GM18951 (cell line): ENCODE results near the gene UNC13D.

Experiments used
- POLR2A ChIP-seq: IDR thresholded peaks from 4 replicates; pipeline ENCODE4 v1.6.1; 2011; ENCODE audit warnings: mild to moderate bottlenecking; ENCODE audit not compliant: insufficient read length, insufficient read depth; ENCODE audit errors: extremely low read depth
- in situ Hi-C: fragments of 300-500 bp; cut with MboI; formaldehyde crosslinking; loops from one replicate; pipeline ENCODE4 v1.12.0; 2022; ENCODE audit warnings: low sequenced_read_pairs, mixed read lengths, inconsistent platforms; ENCODE audit not compliant: unreplicated experiment

The UNC13D gene

DNA sequence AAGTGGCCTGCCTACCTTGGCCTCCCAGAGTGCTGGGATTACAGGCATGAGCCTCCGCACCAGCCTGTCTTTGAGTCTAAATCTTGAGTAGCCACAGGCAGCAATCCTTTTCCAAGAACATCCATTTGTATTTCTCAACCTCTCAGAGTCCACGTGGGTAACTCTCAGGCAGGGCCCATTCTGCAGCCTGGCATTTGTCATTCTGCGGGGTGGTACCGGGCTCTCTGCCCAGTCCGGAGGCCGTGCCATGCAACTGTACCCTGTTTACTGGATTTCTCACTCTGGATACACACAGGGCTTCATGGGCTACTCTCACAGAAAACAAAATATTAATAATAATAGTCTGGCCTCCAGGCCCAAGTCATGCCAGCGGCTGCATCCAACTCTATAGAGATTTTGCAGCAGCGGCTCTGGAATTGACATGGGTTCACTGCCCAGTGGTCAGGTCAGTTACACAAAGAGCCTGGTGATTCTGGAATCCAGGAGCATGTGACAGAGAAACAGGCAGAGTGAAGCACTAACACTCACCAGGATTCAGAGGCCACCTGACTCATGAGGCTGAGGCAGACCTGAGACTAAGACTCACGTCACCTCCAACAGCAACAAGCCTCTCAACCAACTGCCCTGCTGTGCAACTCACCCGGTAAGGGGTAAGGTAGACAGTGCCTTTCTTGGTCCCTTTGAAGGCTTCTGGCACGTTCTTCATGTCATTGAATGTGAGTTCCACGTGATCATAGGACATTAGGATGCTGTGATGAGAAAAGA lies 6.9 kb upstream of the UNC13D start:
- in situ Hi-C loops = no loop called here
- no peak for TF ChIP-seq POLR2A

DNA sequence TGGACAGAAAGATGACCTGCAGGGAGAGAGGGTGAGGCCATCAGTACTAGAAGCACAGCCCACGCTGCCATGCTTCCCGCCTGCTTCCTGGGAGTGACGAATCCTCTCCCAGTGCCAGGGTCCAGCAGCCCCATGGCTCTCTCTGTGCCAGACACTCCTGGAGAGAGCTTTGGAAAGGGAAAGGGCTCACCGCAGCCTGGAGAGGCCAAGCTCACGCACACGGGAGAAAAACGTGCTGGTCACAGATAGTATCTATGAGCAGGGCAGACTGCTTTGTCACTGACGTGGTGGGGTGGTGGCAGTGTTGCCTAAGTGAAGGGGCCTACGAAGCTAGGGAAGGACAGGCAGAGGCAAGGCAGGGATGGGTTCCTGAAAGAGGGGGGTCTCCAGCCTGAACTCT lies 5.5 kb upstream of the UNC13D start:
- in situ Hi-C loops = no loop called here
- TF ChIP-seq POLR2A = no peak

DNA sequence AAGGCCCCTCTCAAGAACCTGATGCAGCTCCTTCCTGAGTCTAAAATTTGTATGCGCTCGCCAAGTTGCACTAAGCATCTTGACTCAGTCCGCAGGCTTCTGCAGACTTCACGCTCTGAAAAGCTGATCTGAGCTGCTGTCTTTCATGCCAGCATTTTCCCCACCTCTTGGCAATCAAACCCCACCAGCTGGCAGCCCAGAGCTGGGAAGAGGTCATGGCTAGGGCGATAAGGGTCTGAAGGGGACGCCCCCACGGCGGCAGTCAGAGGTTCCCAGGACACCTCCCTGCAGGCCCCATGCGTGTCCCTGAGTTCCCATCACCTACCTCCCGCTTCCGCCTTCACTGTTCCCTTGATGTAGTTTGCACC lies 5.1 kb upstream of the UNC13D start:
- in situ Hi-C loops = no loop called here
- TF ChIP-seq POLR2A = no peak

DNA sequence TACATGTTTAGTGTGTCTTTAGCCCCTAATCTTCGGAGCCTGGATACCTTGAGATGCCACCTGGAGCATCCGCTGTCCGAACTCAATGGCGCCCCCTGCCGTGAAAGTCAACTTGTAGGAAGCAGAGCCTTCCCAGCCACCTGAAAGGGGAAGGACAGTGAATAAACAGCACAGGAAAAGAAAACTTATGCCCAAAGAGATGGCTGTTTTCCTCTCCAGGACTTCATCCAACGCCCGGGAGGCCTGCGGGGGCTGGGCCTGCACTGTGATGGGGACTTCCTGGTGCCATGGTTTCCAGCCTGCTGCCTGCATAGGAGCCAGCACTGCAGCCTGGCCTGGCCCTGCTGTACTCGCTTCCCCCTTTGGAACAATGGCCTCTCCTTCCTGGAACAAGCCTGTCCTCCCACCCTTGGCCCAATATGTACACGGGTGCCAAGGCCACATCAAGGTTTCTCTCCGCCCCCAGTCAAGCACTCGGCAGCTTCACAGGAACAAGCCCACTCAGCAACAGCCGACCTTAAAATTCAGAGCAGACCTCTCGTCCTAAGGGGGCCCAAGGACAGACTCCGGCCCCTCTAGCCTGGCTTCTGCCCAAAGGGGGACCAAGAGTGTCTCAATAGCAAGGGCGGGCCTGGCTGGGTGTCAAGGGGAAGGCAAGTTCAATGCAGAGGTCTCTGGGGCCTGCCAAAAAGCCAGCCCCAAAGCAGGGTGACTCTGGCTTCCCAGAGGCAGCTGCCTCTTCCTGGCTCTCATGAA lies 4.5 kb upstream of the UNC13D start:
- TF ChIP-seq POLR2A = no peak
- in situ Hi-C loops = no loop called here

DNA sequence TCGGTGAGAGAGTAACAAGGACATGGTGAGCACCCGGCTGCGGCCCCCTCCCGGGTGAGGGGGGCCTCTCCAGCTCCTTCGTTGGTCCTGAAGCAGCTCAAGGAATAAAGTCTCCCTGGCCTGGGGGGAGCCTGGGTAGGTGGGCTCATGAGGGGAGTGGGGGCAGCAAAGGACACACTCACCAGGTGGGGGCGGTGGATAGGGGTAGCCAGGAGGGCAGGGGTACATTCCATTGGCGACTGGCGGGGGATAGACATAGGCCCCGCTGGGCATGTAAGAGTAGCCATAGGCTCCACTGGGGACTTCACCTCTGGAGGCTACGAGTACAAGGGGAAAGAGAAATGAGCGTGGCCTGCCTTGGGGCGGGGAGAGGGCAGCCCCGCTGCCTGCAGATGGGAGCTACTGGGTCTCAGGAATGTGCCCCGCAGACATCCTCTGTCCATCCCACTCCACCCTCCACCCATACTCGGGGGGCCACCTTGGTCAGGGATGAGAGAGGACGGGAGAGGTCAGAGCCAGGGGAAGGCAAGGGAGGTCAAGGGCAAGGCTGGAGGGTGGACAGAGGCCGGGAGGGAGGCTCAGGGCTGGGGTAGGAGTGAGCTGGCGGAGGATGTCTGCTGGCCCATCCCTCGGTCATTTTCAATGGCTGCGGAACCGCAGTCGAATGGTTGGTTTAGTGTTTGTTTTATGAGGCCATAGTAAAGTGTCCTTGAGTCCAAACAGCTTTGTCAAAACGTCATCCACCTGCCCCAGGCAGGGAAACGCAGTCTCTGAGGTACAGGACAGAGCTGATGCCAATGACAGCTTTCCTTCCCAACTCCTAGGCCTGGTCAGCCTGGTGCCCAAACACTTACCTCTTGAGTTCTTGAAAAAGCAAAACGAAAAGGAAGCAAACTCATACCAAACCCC lies 3.7 kb upstream of the UNC13D start:
- TF ChIP-seq POLR2A = no peak
- in situ Hi-C loops = no loop called here

DNA sequence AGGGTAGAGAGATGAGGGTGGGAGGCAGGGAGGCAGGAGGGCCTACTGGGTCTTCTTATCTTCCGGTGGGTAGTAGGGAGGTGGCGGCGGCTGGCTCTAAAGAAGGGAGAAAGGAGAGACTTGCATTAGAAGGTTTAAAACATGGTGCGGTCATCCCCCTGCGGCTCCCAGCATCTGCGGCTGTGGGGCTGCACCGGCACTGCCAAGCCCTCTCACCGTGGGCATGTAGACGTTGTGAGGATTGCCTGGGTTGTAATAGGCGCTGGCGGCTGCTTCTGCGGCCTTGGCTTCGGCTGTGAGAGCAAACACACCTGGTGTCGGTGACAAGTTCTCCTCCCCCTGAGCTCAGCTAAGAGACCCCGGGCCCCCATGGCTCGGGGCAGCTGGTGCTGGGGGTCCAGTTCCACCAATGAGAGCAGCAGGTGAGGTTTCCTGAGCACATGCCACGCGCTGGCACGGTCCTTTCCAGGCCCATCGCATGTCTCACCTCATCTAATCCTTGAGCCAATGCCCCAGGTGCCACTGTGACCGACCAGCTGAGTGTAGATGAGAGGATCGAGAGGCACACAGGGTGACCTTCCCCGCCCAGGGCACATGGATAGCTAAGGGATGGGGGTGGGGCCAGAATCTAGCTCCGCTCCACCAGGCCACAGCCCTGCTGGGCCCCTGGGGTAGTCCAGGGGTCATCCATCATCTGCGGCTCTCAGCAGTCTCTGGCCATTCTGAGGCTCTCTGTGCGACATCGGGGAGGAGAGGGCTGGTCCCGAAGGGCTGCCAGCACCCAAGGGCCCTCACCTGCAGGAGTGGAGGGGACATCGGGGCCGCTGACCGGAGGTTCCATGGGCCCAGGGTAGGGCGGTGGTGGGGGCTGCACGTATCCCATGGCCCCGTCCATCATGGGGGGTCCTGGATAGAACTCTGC lies 2.7 kb upstream of the UNC13D start:
- TF ChIP-seq POLR2A = no peak
- in situ Hi-C loops = no loop called here

DNA sequence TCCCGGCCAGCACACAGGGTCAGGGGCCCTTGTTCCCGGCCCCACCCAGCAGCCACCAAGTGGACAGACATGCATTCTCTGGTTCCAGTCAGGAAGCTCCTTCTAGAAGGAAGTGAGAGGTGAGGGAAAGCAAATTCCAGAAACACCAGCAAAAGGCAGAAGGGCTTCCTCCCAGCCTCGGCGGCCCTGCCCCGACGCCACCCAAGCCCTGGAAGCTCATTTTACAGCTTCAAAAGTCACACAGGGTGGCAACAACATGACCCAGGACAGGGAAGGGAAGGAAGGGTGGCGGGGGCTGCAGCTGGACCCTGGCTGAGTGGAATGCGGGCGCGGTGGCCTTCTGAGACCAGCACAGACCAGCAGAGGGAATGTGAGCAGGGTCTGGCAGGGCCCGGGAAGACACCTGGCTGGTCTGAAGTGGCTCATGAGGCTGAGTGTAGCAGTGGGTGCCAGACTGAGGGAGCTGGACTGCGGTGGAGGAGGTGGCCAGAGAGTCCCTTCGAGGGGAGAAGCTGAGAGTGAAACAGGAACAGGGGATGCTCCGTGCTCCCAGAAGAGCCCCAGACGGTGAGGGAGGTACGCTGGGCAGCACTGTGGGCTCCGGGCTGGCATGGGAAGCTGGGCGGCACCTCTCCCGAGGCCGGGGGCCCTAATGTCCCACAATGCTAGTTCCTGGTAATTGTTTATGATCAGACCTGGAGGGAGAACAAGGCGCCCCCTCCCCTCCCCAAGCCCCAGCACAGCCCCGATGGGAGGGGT lies 1.9 kb upstream of the UNC13D start:
- in situ Hi-C loops = no loop called here
- no peak for TF ChIP-seq POLR2A

DNA sequence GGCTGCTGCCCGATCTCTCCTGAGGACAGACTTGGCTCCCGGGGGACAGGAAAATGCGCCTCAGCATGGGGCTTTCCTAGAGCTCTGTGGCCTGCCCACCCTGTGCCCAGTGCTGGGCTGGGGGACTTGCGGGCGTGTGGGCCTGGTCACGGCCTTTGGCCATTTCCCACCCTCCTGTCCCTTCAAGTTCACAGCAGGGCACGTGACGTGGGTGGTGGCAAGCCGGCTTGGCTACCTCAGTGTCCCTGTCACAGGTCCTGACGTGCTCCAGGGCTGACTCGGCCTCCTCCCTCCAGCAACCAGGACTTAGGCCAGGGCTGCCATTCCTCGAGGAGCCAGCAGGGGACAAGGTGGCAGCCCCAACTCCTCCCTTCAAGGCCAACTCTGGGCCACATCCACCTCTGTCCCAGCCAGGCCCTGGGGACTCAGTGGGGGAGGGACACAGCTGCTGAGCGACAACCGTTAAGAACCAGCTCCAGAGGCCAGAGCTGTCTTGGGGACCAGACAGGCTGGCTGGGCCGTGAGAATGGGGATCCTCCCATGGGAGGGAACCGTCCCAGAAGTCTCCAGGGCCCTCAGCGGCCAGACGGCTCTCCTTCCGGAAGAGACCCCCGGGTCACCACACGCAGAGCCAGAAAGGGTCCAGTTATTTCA lies 981 bp upstream of the UNC13D start:
- in situ Hi-C loops = no loop called here
- peak; percentile 32 for TF ChIP-seq POLR2A

DNA sequence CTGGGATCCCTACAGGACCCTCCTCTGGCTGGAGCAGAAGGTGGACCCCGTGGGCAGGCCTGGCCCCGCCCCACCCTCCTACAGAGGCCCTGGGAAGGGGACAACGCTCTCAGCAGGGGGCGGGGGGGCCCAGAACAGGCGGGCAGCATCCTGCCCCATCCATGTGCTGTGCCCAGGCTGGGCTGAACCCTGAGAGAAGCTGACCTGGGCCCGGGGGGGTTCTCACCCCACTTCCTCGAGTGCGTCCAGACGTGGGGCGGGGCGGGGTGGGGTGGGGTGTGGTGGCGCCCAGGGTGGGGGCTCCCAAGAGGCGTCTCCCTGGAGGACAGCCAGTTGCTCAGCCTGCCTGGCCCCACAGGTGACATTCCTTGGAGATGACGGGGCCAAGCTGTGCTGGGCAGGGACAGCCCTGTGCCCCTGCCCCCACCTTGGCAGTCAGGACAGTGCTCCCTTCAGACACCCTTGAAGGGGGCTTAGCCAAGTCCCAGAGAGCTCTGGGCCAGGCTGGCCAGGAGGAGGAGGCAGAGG lies 390 bp upstream of the UNC13D start:
- TF ChIP-seq POLR2A = peak; percentile 6
- in situ Hi-C loops = no loop called here

DNA sequence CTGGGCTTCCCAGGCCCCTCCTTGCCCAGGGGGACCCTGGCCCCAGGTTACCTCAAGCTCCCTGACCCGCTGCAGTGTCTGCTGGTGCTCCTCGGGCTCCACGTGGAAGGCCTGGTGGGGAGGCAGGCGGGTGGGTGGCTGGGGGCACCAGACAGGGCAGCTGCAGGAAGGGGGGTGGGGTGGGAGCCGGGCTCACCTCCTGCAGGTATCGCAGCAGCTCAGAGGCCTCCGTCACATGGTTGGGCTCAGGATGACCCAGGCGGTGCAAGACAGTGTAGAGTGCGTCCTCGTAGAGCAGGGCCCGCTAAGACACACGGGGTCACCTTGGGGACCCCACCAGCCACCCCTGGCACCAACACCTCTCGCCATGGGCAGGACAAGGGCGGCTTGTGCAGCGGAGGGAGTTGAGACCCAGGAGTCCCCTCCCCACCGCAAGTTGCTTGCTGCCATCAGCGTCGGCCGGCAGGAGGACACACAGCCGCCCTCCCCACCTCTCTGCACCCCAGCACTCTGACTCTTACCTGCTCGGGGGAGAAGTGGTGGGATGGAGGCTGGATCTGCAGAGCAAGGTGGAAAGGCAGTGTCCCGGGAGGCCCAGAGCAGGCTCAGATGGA lies 1.1 kb downstream of the UNC13D start:
- no peak for TF ChIP-seq POLR2A
- in situ Hi-C loops = no loop called here

DNA sequence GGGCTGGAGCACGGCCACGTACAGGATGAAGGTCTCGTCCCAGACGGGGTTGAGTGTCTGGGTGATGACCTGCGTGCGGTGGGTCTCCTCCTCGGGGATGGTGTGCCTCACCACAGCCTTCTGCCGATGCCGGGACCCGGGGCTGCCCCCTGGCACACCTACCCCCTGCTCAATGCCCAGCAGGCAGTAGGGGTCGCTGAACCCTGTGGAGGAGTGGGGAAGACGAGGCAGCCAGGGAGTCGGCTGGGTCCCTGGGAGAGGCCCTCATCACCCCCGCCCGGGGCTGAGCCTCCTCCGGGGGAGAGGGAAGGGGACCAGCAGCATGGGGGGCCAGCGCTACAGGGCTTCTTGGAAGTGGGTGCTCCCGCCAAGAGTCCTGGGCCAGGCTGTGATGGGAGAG lies 1.8 kb downstream of the UNC13D start:
- in situ Hi-C loops = no loop called here
- no peak for TF ChIP-seq POLR2A

DNA sequence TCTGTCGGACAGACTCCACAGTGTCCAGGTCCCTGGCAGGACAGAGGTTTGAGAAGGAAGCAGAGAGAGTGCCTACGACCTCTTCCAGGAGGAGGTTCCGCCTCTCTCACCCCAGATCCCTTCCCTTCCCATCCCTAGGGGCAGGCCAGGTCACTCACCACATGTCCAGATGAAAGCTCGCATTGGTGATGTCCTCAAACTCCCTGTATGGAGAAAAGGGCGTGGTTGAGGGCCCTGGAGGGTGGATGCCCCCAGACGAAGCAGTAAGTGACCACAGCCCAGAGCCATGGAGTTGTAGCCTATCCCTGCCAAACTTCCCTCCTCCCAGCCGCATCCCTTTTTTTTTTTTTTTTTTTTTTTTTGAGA lies 3.4 kb downstream of the UNC13D start:
- TF ChIP-seq POLR2A = no peak
- in situ Hi-C loops = no loop called here
